A673 (cell line): ENCODE results near the gene SMARCA4.

Experiments used
- CTCF ChIP-seq: fragments of 300-800, 200-600 bp; sonication (generic); conservative IDR thresholded peaks from 2 replicates; pipeline ENCODE4 v1.5.1; 2017; ENCODE audit warnings: low read depth, mild to moderate bottlenecking, antibody characterized with exemption, low read length, moderate library complexity, mixed read lengths
- EZH2 ChIP-seq: fragments of 200-600 bp; sonication (generic); IDR thresholded peaks from 2 replicates; pipeline ENCODE4 v1.6.1; 2017; ENCODE audit warnings: borderline replicate concordance, low read depth, mild to moderate bottlenecking, mixed read lengths, antibody characterized with exemption, low read length; ENCODE audit not compliant: poor library complexity, severe bottlenecking

- no peak for TF ChIP-seq CTCF
- TF ChIP-seq EZH2, result no peak
These were observed 37.3 kb downstream of the SMARCA4 start for GRCh38 chr19:10998045-10998533.
